ENCODE data around the gene DARS2. TPM values are rescaled to one million over a fixed set of nuclear protein-coding genes. Genes with fewer than 3 reads are reported as not detected.

The DARS2 gene
- polyA plus RNA-seq, 4 donors, result 5.1 to 22.3 (median 13.0) TPM

Other genes starting within 250 kb of the DARS2 start
- under 1 TPM in 1 of 4 donors, not detected in 3; 0.06 TPM for gene SLC9C2, start 221.6 kb upstream of the DARS2 start, polyA plus RNA-seq
- not detected for gene TEX50, start 189.3 kb upstream of the DARS2 start, polyA plus RNA-seq
- gene ANKRD45, start 154.8 kb upstream of the DARS2 start, polyA plus RNA-seq, result under 1 TPM in 2 of 4 donors, not detected in 2; 0.13 to 0.24 TPM
- gene KLHL20, start 109.7 kb upstream of the DARS2 start, polyA plus RNA-seq, result 10 to 100 TPM in 1 of 4 donors, 1 to 10 TPM in 3; 6.9 to 14.3 (median 8.6) TPM
- gene CENPL, start 210 bp downstream of the DARS2 start, polyA plus RNA-seq, result 1 to 10 TPM; 1.1 to 6.9 (median 4.0) TPM
- gene GAS5, start 43.3 kb downstream of the DARS2 start, polyA plus RNA-seq, result 100 to 1,000 TPM; 375 to 686 (median 587) TPM
- gene ZBTB37, start 43.7 kb downstream of the DARS2 start, polyA plus RNA-seq, result 1 to 10 TPM in 2 of 4 donors, under 1 TPM in 2; 0.22 to 3.9 (median 0.69) TPM
- gene SERPINC1, start 92.7 kb downstream of the DARS2 start, polyA plus RNA-seq, result 1 to 10 TPM in 1 of 4 donors, under 1 TPM in 2, not detected in 1; 0.19 to 1.0 (median 0.89) TPM
- 10 to 100 TPM in 1 of 4 donors, 1 to 10 TPM in 3; 2.4 to 12.3 (median 4.4) TPM for gene RC3H1, start 197.7 kb downstream of the DARS2 start, polyA plus RNA-seq